Amniotic epithelial cell (primary cell): ENCODE measurements around the gene NCR1.
"Not testable (repeated sequence)": the region's sequence is repeated elsewhere in the genome, so short reads cannot be mapped to it uniquely, and the experiment has no call there.

Source experiments
- DNase-seq: peaks from one replicate; pipeline ENCODE4 v3.0.0-alpha.2; 2010; ENCODE audit warnings: low read depth

Gene NCR1

DNA sequence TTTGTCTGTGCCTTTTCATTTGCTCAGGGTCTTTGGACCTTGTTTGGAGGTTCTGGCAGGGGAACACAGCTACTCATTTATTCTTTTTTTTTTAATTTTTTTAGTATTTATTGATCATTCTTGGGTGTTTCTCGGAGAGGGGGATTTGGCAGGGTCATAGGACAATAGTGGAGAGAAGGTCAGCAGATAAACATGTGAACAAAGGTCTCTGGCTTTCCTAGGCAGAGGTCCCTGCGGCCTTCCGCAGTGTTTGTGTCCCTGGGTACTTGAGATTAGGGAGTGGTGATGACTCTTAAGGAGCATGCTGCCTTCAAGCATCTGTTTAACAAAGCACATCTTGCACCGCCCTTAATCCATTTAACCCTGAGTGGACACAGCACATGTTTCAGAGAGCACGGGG, 2.0 kb downstream of the NCR1 start:
- not testable (repeated sequence) for DNase-seq

DNA sequence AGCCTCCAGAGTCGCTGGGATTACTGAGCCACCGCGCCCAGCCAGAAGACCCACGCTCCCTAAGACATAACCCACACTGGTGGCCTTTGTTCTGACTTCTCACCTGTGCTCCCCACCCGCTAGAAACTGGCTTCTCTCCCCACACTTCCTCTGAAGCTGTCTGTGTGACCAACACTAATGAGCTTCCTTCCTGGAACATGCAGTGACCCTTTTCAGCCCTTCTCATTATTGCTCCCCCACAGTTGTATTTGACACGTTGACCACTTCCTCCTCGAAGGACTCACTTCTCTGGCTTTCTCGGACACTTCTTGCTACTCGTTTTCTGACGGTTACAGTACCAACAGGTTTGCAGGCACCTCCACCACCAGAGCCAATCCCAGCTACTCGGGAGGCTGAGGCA, 10.9 kb downstream of the NCR1 start:
- no peak for DNase-seq

DNA sequence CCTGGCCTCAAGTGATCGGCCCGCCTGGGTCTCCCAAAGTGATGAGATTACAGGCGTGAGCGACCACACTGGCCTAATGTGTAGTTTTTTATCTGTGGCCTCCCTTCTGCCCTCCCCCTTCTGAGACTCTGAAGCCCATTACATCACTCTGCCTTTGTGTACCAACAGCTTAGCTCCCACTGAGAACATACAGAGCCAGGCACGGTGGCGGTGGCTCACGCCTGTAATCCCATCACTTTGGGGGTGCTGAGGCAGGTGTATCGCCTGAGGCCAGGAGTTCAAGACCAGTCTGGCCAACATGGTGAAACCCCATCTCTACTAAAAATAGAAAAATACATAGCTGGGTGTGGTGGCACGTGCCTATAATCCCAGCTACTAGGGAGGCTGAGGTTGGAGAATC, 12.6 kb downstream of the NCR1 start:
- no peak for DNase-seq

DNA sequence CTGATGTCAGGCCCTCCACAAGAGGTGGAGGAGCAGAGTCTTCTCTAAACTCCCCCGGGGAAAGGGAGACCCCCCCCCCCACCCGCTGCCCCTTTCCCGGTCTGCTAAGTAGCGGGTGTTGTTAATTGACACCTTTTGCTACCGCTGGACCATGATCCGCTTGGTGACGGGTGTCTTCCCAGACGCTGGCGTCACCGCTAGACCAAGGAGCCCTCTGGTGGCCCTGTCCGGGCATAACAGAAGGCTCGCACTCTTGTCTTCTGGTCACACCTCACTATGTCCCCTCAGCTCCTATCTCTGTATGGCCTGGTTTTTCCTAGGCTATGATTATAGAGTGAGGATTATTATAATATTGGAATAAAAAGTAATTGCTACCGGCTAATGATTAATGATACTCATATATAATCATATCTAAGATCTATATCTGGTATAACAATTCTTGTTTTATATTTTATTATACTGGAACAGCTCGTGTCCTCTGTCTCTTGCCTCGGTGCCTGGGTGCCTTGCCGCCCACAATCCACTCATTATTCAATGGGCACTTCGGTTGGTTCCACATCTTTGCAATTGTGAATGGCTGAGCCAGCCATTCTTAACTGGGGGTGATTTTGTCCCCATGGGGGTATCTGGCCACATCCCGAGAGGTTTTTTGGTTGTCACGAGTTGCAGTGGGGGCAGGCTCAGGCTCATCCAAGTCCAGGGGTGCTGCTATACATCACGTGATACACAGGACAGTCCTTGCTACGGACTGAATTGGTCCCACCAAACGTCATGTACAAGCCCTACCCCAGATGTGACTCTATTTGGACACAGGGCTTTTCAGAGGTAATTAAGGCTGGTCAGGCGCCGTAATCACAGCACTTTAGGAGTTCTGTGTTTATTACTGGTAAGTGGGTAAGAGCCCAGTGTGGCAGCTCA, 14.0 kb downstream of the NCR1 start:
- not testable (repeated sequence) for DNase-seq

DNA sequence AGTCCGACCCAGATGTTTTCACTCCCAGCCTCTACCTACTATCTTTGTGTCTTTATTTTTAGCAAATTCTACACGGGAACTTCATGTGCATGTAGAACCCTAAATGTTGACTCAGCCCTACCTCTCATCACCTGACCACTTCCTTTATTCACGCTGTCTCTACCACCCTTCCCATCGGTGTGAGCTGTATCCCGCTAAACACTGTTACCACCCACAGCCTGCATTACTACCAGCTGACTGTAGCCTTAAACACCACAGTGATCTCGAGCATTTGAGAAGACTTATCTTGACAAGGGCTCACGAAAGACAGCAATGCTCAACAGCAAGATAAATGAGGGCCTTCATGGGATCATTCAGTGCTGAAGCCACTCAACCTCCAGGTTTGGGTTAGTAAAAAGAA, 15.1 kb downstream of the NCR1 start:
- DNase-seq, result no peak

DNA sequence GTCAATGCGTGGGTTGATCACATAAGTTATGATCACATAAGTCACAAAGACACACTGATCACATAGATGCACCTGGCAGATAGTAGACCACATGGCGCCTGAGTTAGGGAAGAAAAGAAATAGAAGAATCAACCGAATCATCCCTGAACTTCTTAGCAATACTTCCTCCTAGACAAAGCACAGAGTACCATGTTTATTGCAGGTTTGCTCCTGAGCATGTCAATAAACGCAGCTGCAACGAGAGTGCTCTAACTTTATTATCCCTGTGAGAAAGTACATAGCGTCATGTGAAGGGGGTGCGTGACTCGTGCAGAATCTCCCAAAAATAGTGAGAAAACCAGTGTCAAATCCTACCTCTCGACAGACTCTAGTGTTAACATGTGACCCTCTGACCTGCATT, 17.3 kb downstream of the NCR1 start:
- DNase-seq, result no peak

DNA sequence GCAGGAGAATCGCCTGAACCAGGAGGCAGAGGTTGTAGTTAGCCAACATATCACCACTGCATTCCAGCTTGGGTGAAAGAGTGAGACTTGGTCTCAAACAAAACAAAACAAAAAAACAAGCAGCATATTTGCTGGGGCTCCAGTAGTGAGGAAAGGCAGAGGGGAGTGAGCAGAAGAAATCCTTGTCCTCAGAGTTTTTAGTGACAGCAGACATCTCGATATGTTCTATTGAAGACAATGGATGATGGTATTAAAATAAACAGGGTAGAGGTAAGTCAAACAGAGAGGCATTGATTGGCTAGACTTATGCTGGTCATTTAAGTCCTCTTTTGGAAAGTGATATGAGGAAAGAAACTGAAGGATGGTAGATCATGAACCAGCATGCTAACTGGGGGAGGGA, 22.4 kb downstream of the NCR1 start:
- DNase-seq, result peak; percentile 5

DNA sequence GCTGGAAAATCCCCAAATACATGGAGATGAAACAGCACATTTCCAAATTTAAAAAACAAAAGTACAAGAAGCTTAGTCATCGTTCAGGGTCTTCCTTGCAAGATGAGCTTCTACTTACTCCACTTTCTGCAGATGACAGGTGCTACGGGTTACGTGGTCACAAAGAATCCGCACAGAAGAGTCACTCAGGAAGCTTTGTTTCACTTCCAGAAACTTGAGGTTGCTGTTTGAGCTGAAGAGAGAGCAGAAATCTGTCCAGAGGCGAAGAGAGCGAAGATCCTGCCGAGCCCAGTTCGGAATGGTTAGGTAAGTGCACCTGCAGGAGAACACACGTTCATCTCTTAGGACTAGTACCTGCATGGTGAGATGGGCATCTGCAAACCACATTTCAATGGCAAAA, 32.0 kb downstream of the NCR1 start:
- no peak for DNase-seq

DNA sequence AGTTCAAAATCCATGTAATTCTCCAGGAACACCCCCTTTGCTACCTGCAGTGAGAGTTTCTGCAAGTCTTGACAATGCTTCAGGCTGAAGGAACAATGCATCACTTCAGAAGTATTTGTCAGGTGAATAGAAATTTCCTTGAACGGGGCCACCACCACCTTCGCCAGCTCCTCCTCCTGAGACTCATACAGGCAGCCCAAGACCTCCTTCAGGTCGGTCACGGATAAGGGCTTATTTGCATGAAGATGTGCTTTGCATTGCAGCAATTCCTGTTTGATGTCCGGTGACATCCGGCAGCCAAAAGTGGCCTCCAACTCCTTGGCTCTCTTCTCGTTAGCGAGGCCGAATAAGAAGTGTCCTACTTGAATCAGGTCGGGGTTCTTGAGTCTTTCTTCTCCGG, 33.0 kb downstream of the NCR1 start:
- no peak for DNase-seq

DNA sequence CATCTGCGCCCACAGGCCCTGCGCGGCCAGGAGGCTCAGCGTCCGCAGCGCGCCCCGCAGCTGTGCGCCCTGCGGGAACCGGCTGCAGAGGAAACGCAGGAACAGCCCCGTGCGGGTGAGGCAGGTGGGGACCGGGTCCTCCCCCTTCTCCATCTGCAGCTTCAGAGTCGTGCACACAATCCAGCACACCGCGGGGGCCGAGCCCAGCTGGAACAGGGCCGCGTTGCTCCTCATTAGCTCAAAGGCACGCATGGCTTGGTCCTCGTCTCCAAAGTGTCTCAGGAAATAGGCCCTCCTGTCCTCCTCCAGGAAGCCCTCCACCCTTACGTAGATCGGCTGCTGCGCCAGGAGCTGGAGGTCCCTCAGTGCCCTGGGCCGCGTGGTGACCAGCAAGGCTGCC, 33.6 kb downstream of the NCR1 start:
- DNase-seq, result not testable (repeated sequence)

DNA sequence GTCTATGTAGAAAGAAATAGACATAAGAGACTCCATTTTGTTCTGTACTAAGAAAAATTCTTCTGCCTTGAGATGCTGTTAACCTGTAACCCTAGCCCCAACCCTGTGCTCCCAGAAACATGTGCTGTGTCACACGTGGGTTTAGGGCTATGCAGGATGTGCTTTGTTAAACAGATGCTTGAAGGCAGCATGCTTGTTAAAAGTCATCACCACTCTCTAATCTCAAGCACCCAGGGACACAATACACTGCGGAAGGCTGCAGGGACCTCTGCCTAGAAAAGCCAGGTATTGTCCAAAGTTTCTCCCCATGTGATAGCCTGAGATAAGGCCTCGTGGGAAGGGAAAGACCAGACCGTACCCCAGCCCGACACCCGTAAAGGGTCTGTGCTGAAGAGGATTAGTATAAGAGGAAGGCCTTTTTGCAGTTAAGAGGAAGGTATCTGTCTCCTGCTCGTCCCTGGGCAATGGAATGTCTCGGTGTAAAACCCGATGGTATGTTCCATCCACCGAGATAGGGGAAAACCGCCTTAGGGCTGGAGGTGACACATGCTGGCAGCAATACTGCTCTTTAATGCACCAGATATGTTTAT, 37.9 kb downstream of the NCR1 start:
- DNase-seq, result not testable (repeated sequence)

DNA sequence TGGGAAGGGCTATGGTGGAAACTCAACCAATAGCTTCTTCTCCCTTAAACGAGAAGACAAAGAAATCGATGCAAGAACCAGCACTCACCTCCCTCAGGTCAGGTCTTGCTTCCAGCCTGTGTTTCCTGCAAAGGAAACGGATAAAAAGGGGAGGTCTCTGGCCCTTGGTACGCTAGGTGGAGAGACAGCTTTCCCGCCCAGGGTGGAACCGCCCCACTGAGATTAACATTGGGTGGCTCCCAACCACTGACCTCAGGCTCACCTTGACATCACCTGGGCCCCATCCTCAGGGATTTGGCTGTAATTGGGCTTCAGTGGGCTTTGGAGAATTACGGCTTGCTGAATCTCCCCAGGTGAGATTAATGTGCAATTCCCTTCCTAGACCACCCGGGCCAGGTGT, 41.4 kb downstream of the NCR1 start, which contains the start of gene NLRP7:
NLRP7 (minus strand) TSS at position 150 of the 400 bp plus-strand sequence.
- DNase-seq, result no peak

DNA sequence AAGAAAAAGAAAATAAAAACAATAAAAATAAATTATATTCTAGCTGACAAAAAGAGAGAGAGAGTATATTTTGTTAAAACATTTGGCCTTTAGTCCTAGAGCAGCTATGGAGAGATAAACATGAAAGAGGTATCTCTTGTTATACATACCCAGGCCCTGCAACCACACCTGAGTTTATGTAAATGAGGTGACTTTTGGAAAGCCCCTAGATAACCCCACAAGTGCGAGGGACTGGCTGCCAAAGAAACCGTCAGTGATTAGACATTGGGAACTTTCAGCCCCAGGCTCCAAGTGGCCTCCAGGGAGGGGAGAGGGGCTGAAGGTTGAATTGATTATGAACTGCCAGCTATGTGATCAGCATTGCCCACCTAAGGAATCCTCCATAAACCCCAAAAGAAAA, 43.5 kb downstream of the NCR1 start:
- DNase-seq, result no peak

DNA sequence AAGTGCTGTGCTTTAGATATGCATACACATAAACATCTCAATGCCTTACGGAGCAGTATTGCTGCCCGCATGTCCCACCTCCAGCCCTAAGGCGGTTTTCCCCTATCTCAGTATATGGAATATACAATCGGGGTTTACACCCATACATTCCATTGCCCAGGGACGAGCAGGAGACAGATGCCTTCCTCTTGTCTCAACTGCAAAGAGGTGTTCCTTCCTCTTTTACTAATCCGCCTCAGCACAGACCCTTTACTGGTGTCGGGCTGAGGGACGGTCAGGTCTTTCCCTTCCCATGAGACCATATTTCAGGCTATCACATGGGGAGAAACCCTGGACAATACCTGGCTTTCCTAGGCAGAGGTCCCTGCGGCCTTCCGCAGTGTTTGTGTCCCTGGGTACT, 44.6 kb downstream of the NCR1 start:
- DNase-seq, result not testable (repeated sequence)

DNA sequence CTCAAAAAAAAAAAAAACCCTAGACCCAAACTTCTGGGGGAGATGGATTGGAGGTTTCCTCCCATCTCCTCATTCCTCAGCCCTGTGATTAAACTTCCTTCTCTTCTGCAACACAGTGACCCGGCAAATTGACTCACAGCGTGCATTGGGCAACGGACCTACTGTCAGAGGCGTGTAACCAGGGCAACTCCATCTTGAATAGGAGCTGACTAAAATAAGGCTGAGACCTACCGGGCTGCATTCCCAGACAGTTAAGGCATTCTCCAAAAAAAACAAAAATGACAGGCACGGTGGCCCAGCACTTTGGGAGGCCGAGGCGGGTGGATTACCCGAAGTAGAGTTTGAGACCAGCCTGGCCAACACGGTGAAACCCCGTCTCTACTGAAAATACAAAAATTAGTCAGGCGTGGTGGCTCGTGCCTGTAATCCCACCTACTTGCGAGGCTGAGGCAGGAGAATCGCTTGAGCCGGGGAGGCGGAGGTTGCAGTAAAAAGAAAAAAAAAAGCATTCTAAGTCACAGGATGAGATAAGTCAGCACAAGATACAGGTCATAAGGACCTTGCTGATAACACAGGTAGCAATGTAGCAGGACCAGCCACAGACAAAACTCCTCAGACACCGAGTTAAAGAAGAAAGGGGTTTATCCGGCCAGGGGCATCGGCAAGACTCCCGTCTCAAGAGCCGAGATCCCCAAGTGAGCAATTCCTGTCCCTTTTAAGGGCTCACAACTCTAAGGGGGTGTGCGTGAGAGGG, 46.8 kb downstream of the NCR1 start:
- DNase-seq, result no peak

DNA sequence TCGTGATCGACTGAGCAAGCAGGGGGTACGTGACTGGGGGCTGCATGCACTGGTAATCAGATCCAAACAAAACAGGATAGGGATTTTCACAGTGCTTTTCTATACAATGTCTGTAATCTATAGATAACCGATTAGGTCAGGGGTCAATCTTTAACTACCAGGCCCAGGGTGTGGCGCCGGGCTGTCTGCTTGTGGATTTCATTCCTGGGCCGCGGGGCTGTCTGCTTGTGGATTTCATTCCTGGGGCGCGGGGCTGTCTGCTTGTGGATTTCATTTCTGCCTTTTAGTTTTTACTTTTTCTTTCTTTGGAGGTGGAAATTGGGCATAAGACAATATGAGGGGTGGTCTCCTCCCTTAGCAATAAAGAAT, 47.4 kb downstream of the NCR1 start:
- not testable (repeated sequence) for DNase-seq

DNA sequence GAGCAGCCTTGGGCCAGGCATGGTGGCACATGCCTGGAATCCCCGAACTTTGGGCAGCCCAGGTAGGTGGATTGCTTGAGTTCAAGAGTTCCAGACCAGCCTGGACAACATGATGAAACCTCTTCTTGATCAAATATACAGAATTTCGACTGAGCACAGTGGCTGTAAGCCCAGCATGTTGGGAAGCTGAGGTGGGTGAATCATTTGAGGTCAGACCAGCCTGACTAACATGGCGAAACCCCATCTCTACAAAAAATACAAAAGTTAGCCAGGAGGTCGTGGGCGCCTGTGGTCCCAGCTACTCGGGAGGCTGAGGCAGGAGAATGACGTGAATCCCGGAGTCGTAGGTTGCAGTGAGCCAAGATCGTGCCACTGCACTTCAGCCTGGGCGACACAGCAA, 49.4 kb downstream of the NCR1 start:
- no peak for DNase-seq

DNA sequence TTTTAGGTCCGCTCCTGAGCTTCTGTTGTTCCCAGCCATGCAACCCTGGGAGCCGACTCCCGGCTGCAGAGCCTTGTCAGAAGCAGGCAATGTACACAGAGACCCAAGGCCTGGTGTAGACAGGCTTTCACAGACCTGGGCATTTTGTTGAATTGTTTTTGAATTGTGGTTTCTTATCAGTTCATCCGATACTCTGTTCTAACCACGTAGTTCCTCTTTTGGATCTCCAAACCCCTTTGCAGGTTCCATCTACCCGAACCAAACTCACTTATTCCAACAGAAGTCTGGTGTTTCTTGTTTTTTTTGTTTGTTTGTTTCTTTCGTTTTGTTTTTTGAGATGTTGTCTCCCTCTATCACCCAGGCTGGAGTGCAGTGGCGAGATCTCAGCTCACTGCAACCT, 53.9 kb downstream of the NCR1 start:
- no peak for DNase-seq
